ENCODE data around the gene TRIM46. TPM values are rescaled to one million over a fixed set of nuclear protein-coding genes. Genes with fewer than 3 reads are reported as not detected.

TRIM46 gene
- total and polyA plus RNA-seq, 9 of the 15 experiments (the other 6 are each of a cell fraction or from before 2014, with no cell fraction given): 0.05 to 0.60 (median 0.16) TPM; not detected in 3

- intact Hi-C loops (cut with micrococcal nuclease) (no loop called here), in situ Hi-C loops (cut with MboI) (no loop called here)
- H3K27me3 ChIP-seq (ENCODE audit: control insufficient read depth in 2 of 2, insufficient read depth in 2 of 2, low read length in 2 of 2): no peaks in the 10 kb centered on the region
- no TSS peak for BruUV-seq (replicated peaks)
- FAIRE-seq: peak; percentile 51
- peak within 1 kb of the TSS; percentile 91 for H2AFZ ChIP-seq (ENCODE audit: low read depth, low read length)
- DNase-seq (ENCODE audit: extremely low read depth in 1 of 4, low spot score in 3 of 4): peak; percentile 65 to 78 (median 77)
- peak; percentile 86 for ATAC-seq
- peak within 1 kb of the TSS; percentile 34; the same call in 1 of the 3 replicates for H3K27ac ChIP-seq (ENCODE audit: extremely low read depth, low read depth, low read length)
- no peaks in the 10 kb centered on the region for H3K9me3 ChIP-seq (replicated peaks; ENCODE audit: control insufficient read depth, insufficient read depth, low read depth, low read length)
- H3K4me3 ChIP-seq: peak within 1 kb of the TSS; percentile 40
- CTCF ChIA-PET (ENCODE audit: low intra/inter-chr PET ratio): no interaction called here
- POLR2A ChIA-PET: interaction anchor here (1.5 kb wide), 1 partner anchor 10 kb away, joined by 5 read pairs; no protein-coding TSS in a partner anchor
- 3% methylated on average over 50 of the region's 76 CpGs for WGBS (ENCODE audit: insufficient coverage, low coverage, missing lambda C conversion rate)
- no peaks in the 10 kb centered on the region for H3K9me1 ChIP-seq (ENCODE audit: control insufficient read depth, insufficient read depth, low read length)
- H3K79me2 ChIP-seq (ENCODE audit: control insufficient read depth, insufficient read depth, low read length): peaks cover 2% of the 10 kb centered on the region; the same call in 1 of the 3 replicates
- H3K36me3 ChIP-seq (ENCODE audit: control insufficient read depth, insufficient read depth, low read length): 0 out of 3 replicates have a peak, but pooled peaks cover 5% of the 10 kb centered on the region
- H4K20me1 ChIP-seq (replicated peaks; ENCODE audit: control insufficient read depth, insufficient read depth, low read length): no peaks in the 10 kb centered on the region
- peak within 1 kb of the TSS; percentile 64 to 94 for H3K9ac ChIP-seq (ENCODE audit: insufficient read depth in 1 of 2, low read depth in 2 of 2, low read length in 2 of 2)
- H3K4me2 ChIP-seq (ENCODE audit: insufficient read depth, low read length): peak within 1 kb of the TSS; percentile 80
- peaks cover 40 to 57% of the 10 kb centered on the region in 2 experiments for H3K4me1 ChIP-seq (replicated peaks in 1 of 2; ENCODE audit: control insufficient read depth in 2 of 2, insufficient read depth in 2 of 2, low read length in 2 of 2)
- TF ChIP-seq NFYB (IDR thresholded peaks at IDR 0.05; ENCODE audit: extremely low read depth, insufficient read length): no peak
- TF ChIP-seq U2AF2 (optimal IDR thresholded peaks at IDR 0.05; ENCODE audit: low read depth, low read length): no peak
- TF ChIP-seq ZBTB40 (IDR thresholded peaks at IDR 0.05): 0 out of 2 replicates have a peak, but pooled peaks have one; percentile 18
- no peak for TF ChIP-seq ZBTB40 (CRISPR knock-in tag; IDR thresholded peaks at IDR 0.05)
- TF ChIP-seq CCNT2 (IDR thresholded peaks at IDR 0.05; ENCODE audit: borderline replicate concordance, extremely low read depth, insufficient read length, low read depth, low read length): peak; percentile 7
- TF ChIP-seq HNRNPLL (IDR thresholded peaks at IDR 0.05; ENCODE audit: low read depth, low read length, poor library complexity, severe bottlenecking): peak; percentile 97
- TF ChIP-seq MEF2D (tag; conservative IDR thresholded peaks at IDR 0.05; ENCODE audit: low read depth): no peak
- TF ChIP-seq ZC3H4 (CRISPR knock-in tag; IDR thresholded peaks at IDR 0.05; ENCODE audit: borderline replicate concordance): no peak
- peak; percentile 37; the same call in 1 of the 2 replicates for TF ChIP-seq BHLHE40 (IDR thresholded peaks at IDR 0.05; ENCODE audit: low read length)
- no peak for TF ChIP-seq SNRNP70 (optimal IDR thresholded peaks at IDR 0.05; ENCODE audit: low read depth, low read length)
- TF ChIP-seq POLR2G (IDR thresholded peaks at IDR 0.05; ENCODE audit: low read depth, low read length): peak; percentile 76
- peak; percentile 21; the same call in 1 of the 2 replicates for TF ChIP-seq CEBPB (tag; IDR thresholded peaks at IDR 0.05)
Measured at GRCh38 chr1:155127105-155127966, 46.3 kb upstream of the TRIM46 start, which contains the start of gene EFNA1. Gene EFNA1 (plus strand): TSS chr1:155127876. CDS start chr1:155127978, 102 bp downstream.
